GM19023 (cell line): ENCODE measurements around the gene HSPB1.
"Not testable (repeated sequence)": the region's sequence is repeated elsewhere in the genome, so short reads cannot be mapped to it uniquely, and the experiment has no call there.

Experiments used
- ATAC-seq: cut with Tn5 transposase; IDR thresholded peaks from one replicate; pipeline ENCODE4 v1.9.1; 2021; ENCODE audit warnings: mild to moderate bottlenecking, moderate library complexity; ENCODE audit not compliant: unreplicated experiment

Gene HSPB1

GRCh38 chr7:76303202-76304147 is 1.0 kb downstream of the HSPB1 start:
- ATAC-seq: peak; percentile 42

- ATAC-seq: no peak
Observed at GRCh38 chr7:76304888-76305375, 2.5 kb downstream of the HSPB1 start.

DNA sequence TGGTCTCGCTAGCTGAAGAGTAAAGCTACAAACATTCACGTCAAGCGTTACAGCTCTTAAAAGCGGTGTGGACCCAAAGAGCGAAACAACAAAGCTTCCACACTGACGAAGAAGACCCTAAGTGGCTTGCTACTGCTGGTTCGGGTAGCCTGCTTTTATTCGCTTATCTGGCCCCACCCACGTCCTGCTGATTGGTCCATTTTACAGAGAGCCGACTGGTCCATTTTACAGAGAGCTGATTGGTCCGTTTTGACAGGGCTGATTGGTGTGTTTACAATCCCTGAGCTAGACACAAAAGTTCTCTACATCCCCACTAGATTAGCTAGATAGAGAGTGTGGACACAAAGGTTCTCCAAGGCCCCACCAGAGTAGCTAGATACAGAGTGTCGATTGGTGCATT is 6.4 kb downstream of the HSPB1 start:
- not testable (repeated sequence) for ATAC-seq

- ATAC-seq: not testable (repeated sequence)
Observed at GRCh38 chr7:76309341-76310101, 7.0 kb downstream of the HSPB1 start.

DNA sequence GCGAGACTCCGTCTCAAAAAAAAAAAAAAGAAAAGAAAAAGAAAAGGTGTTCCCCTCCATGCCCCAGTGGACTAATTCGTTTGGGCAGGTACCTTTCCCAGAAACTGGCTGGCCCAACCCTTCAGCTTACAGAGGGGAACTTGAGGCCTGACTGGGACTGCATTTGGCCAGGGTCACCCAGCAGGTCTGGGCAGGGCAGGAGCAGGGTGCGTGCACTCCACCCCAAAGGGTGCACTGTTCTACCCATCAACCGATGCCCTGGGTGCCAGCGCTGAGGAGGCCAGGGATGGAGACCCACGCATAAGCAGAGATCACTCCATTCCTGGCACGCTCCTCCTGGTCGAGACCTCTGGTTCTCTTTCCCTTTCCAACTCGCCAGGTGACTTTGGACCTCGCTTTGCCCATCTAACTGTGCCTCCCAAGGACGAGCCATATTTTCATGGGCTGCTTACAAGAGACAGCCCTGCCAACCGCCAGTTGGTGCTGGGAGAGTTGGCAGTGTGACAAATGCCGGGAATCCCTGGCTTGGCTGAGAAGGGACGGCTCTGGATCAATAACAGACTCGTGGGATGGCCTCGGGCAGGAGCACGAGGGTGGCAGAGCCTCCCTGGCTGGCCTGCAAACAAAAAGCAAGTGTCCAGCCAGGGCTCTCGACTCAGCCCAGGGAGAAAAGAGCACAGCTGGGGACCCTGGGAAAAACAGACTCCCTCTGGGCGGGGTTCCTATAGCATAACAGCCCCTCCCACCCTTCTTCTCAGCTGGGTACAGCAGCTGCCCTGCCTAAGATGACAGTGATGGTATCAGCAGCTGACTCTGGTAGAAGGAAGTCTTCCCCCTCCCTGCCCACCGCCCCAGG is 7.9 kb downstream of the HSPB1 start:
- ATAC-seq: no peak

- ATAC-seq: not testable (repeated sequence)
Observed at GRCh38 chr7:76311838-76312237, 9.4 kb downstream of the HSPB1 start.

- peak; percentile 28 for ATAC-seq
Observed at GRCh38 chr7:76314042-76314721, 11.7 kb downstream of the HSPB1 start.

- ATAC-seq: not testable (repeated sequence)
Observed at GRCh38 chr7:76314740-76315139, 12.3 kb downstream of the HSPB1 start.

DNA sequence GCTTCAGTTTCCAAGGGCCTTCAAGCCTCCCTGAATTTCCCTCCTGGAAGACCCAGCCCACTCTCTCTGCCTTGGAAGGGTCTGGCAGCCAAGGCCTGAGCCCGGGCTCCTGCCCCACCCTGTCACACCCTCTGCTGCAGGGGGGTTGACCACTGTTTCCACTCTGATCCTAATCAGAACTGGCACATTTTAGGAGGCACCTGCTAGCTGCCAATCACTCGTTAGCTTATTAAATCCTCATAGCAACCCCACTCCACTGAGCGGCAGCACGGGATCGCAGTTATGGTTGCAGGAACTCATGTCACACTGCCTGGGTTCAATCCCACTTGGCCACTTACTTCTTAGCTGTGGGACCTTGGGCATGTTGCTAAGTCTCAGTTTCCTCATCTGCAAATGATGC is 12.9 kb downstream of the HSPB1 start:
- no peak for ATAC-seq

GRCh38 chr7:76316984-76317781 is 14.7 kb downstream of the HSPB1 start:
- ATAC-seq: no peak

GRCh38 chr7:76317782-76318487 is 15.5 kb downstream of the HSPB1 start:
- peak; percentile 88 for ATAC-seq

DNA sequence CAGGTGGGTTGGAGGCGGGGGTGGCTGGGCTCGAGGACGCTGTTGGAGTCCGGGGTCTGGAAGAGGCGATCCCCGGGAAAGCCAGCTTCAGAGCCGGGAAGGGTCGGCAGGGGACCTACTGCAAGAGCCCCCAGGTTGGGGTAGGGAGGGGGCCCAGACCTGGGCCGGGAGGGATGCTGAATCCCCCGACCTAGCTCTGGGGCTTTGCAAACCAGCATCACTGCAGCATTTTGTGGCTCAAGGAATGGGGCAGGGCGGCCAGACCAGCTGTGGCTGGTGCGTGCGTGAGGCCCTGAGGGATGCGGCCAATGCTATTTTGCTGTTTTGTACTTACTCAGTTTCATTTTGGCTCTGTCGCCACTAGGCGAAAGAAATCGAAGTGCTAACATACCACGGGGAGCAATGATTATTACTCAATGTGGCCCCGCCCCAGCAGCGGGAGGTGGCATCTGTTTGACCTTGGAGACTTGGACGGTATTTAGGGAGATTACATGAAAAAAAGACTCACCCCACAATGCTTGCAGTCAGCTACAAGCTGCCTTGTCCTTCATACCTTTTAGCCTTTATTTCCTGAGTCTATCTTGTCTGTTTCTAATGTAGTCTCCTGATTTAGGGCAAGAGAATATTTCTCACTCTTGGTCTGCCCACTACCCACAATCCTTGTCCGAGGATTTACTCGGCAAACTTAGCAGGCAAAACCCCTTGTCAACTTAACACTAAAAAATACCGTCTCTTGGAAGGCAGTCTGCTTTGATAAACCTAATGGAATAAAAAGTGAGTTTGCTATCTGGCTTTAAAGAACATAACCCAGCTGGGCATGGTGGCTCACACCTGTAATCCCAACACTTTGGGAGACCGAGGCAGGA is 16.2 kb downstream of the HSPB1 start:
- ATAC-seq: peak; percentile 50

DNA sequence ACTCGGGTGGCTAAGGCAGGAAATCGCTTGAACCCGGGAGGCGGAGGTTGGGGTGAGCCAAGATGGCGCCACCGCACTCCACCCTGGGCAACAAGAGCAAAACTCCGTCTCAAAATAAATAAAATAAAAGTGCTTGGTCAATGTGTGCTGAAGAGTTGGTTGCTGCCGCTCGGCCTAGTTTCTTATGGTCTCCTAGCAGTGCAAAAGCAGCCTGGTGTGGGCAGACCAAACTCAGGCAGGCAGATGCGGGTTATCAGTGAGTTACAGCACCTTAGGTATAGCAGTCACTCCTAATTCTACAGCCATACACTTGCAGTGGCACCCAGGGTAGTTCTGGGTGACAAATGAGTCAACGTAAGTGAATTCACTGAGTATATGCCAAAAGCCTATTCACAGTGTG is 22.6 kb downstream of the HSPB1 start:
- no peak for ATAC-seq

DNA sequence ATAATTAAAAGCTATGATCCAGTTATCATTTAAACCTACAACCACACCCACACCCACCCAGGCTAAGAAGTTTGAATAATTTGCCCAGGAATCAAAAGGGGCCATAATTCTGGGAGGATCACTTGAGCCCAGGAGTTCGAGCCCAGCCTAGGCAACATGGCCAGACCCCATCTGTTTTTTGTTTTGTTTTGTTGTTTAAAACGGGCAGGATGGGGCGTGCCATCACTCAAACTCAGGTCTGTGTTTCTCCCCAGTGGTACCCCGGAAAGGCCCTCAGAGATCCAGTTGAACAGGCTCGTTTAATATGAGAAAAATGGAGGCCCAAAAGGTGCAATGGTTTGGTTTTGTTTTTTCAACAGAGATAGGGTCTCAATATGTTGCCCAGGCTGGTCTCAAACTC is 23.3 kb downstream of the HSPB1 start:
- ATAC-seq: no peak

DNA sequence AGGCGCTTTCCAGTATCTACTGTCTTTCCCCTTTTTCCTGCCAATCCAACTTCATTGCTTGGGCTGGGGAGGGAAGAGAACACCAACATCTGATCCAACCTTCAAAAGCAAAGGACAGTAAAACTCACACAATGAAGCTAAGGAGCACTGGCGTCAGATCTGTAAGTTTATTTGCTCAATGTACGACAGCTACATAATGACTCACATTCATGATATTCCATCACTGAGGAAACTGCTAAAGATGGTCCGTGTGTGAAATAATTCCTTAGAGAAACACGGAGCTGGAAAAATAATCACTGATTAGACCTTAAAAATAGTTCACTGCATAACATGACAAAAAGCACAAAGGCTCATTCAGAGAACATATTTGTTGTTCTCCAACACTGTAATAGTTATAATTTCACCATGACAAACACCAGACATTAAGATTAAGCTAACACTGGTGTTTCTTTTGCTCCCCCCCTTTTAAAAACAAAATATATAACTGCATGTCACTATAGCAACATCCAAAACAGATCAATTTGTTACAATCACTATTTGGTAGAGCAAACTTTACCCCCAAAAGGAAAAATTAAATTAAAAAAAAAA is 24.3 kb downstream of the HSPB1 start:
- ATAC-seq: no peak

- ATAC-seq: no peak
Observed at GRCh38 chr7:76327610-76328009, 25.1 kb downstream of the HSPB1 start.

GRCh38 chr7:76328389-76328788 is 25.9 kb downstream of the HSPB1 start:
- no peak for ATAC-seq
